Trophoblast cell (in vitro differentiated cells and primary cell): Measurements from ENCODE around the gene VPS51.

Experiments
- DNase-seq, 2 donors: peaks; one replicate each; pipeline ENCODE4 v3.0.0-alpha.2; 2016
- H2AFZ ChIP-seq: 2 replicates; pipeline ENCODE4 v1.6.1; 2013; ENCODE audit warnings: low read length, moderate library complexity, mild to moderate bottlenecking; ENCODE audit not compliant: insufficient read depth, poor library complexity
- H2AK5ac ChIP-seq: 2 replicates; pipeline ENCODE4 v1.6.1; 2013; ENCODE audit warnings: mild to moderate bottlenecking, low read length
- H2BK120ac ChIP-seq: 2 replicates; pipeline ENCODE4 v1.6.1; 2013; ENCODE audit warnings: low read length, mild to moderate bottlenecking, moderate library complexity; ENCODE audit not compliant: insufficient read depth, poor library complexity
- H2BK12ac ChIP-seq: 2 replicates; pipeline ENCODE4 v1.6.1; 2013; ENCODE audit warnings: mild to moderate bottlenecking, low read length, moderate library complexity
- H2BK5ac ChIP-seq: 2 replicates; pipeline ENCODE4 v1.6.1; 2013; ENCODE audit warnings: low read length, low read depth, moderate library complexity, mild to moderate bottlenecking; ENCODE audit not compliant: poor library complexity
- H3K14ac ChIP-seq: 2 replicates; pipeline ENCODE4 v1.6.1; 2013; ENCODE audit warnings: mild to moderate bottlenecking, low read length
- H3K18ac ChIP-seq: 2 replicates; pipeline ENCODE4 v1.6.1; 2013; ENCODE audit warnings: mild to moderate bottlenecking, low read length
- H3K23ac ChIP-seq: 2 replicates; pipeline ENCODE4 v1.6.1; 2013; ENCODE audit warnings: low read length
- H3K27ac ChIP-seq: 2 replicates; pipeline ENCODE4 v1.5.1; 2013; ENCODE audit warnings: low read depth, mild to moderate bottlenecking, inconsistent platforms, low read length, moderate library complexity
- H3K27me3 ChIP-seq: 2 replicates; pipeline ENCODE4 v1.6.1; 2013; ENCODE audit warnings: inconsistent platforms, mild to moderate bottlenecking, low read length, moderate library complexity; ENCODE audit not compliant: insufficient read depth
- H3K36me3 ChIP-seq, 2 experiments: 1 replicate in 1 of 2; 2 replicates in 1 of 2; pipeline ENCODE4 v1.6.1; 2013; ENCODE audit warnings: low read length in 2 of 2, mild to moderate bottlenecking in 2 of 2, moderate library complexity in 1 of 2; ENCODE audit not compliant: insufficient read depth in 2 of 2, control insufficient read depth in 1 of 2
- H3K4ac ChIP-seq: 2 replicates; pipeline ENCODE4 v1.6.1; 2013; ENCODE audit warnings: low read depth, mild to moderate bottlenecking, low read length, moderate library complexity
- H3K4me1 ChIP-seq, 2 experiments: 1 replicate in 1 of 2; 2 replicates in 1 of 2; pipeline ENCODE4 v1.6.1; 2013; ENCODE audit warnings: low read length in 2 of 2, mild to moderate bottlenecking in 2 of 2, moderate library complexity in 1 of 2; ENCODE audit not compliant: insufficient read depth in 2 of 2, control insufficient read depth in 1 of 2
- H3K4me2 ChIP-seq: 2 replicates; pipeline ENCODE4 v1.6.1; 2013; ENCODE audit warnings: inconsistent platforms, mild to moderate bottlenecking, low read length, moderate library complexity
- H3K4me3 ChIP-seq: 2 replicates; pipeline ENCODE4 v1.5.1; 2013; ENCODE audit warnings: mild to moderate bottlenecking, low read depth, low read length, inconsistent platforms
- H3K79me1 ChIP-seq: one replicate; pipeline ENCODE4 v1.6.1; 2013; ENCODE audit warnings: low read length
- H3K79me2 ChIP-seq: 2 replicates; pipeline ENCODE4 v1.6.1; 2013; ENCODE audit warnings: low read length, mild to moderate bottlenecking; ENCODE audit not compliant: control insufficient read depth, insufficient read depth, poor library complexity
- H3K9ac ChIP-seq: 2 replicates; pipeline ENCODE4 v1.6.1; 2013; ENCODE audit warnings: mild to moderate bottlenecking, low read length
- H3K9me3 ChIP-seq: 2 replicates; pipeline ENCODE4 v1.6.1; 2013; ENCODE audit warnings: low read depth, mild to moderate bottlenecking, control low read depth, inconsistent platforms, low read length; ENCODE audit not compliant: insufficient read depth
- H4K12ac ChIP-seq: 2 replicates; pipeline ENCODE4 v1.6.1; 2013; ENCODE audit warnings: low read depth, mild to moderate bottlenecking, low read length, moderate library complexity
- H4K8ac ChIP-seq: 2 replicates; pipeline ENCODE4 v1.6.1; 2013; ENCODE audit warnings: low read depth, mild to moderate bottlenecking, low read length, moderate library complexity
- H4K91ac ChIP-seq: one replicate; pipeline ENCODE4 v1.6.1; 2013; ENCODE audit warnings: low read depth, mild to moderate bottlenecking, low read length, moderate library complexity
- WGBS: extraction: QIAGEN DNeasy Blood & Tissue Kit; methylation state at CpG from one replicate; pipeline ENCODE4 v1.1.7; 2013; ENCODE audit warnings: missing lambda C conversion rate; ENCODE audit not compliant: insufficient read length, insufficient coverage; ENCODE audit errors: extremely low coverage; 5-methylcytosine and 5-hydroxymethylcytosine counted together

Gene VPS51

GRCh38 chr11:65072631-65072966, 23.4 kb upstream of the VPS51 start:
- Histone ChIP-seq H4K8ac (no peak overlapping the region), H2BK120ac (no peak overlapping the region), H3K4me2 (no peak overlapping the region), H3K4ac (no peak overlapping the region), H3K4me3 (no peak overlapping the region), H3K79me1 (no peaks in the 10 kb centered on the region), H3K27ac (no peak overlapping the region), H3K14ac (no peak overlapping the region), H3K36me3 (peaks cover 9 to 10% of the 10 kb centered on the region in 2 experiments), H3K79me2 (no peaks in the 10 kb centered on the region), H2AK5ac (no peak overlapping the region), H3K9ac (no peak overlapping the region), H3K9me3 (no peaks in the 10 kb centered on the region), H2BK5ac (no peak overlapping the region), H3K18ac (no peak overlapping the region), H3K4me1 (no peaks in the 10 kb centered on the region), H2BK12ac (no peak overlapping the region), H3K27me3 (no peaks in the 10 kb centered on the region), H2AFZ (no peak overlapping the region), H4K12ac (no peak overlapping the region), H4K91ac (no peak overlapping the region), H3K23ac (no peak overlapping the region)
- no peak for DNase-seq
- no CpG with 5 or more reads among the region's 1 CpG for WGBS

GRCh38 chr11:65077451-65077850, 18.6 kb upstream of the VPS51 start:
- Histone ChIP-seq H3K79me1 (no peaks in the 10 kb centered on the region), H3K23ac (no peak overlapping the region), H4K8ac (no peak overlapping the region), H3K4ac (no peak overlapping the region), H3K4me2 (no peak overlapping the region), H4K12ac (no peak overlapping the region), H2BK120ac (no peak overlapping the region), H3K9ac (no peak overlapping the region), H4K91ac (no peak overlapping the region), H3K27ac (no peak overlapping the region), H2AK5ac (no peak overlapping the region), H3K4me3 (no peak overlapping the region), H3K36me3 (peaks cover 32 to 41% of the 10 kb centered on the region in 2 experiments), H2AFZ (no peak overlapping the region), H2BK5ac (no peak overlapping the region), H3K27me3 (no peaks in the 10 kb centered on the region), H3K4me1 (no peaks in the 10 kb centered on the region), H3K79me2 (no peaks in the 10 kb centered on the region), H3K14ac (no peak overlapping the region), H2BK12ac (no peak overlapping the region), H3K9me3 (no peaks in the 10 kb centered on the region), H3K18ac (no peak overlapping the region)
- WGBS: no CpG with 5 or more reads among the region's 4 CpGs
- DNase-seq: no peak

- H3K9me3 ChIP-seq: no peaks in the 10 kb centered on the region
- H3K36me3 ChIP-seq: peaks cover 32 to 41% of the 10 kb centered on the region in 2 experiments
- H2AK5ac ChIP-seq: no peak overlapping the region
- H3K18ac ChIP-seq: no peak overlapping the region
- peak; percentile 6 to 71 for DNase-seq
- H3K14ac ChIP-seq: no peak overlapping the region
- H3K9ac ChIP-seq: no peak overlapping the region
- H3K4me2 ChIP-seq: no peak overlapping the region
- H2BK5ac ChIP-seq: no peak overlapping the region
- H4K8ac ChIP-seq: no peak overlapping the region
- no peaks in the 10 kb centered on the region for H3K27me3 ChIP-seq
- H3K4ac ChIP-seq: no peak overlapping the region
- no peak overlapping the region for H2BK120ac ChIP-seq
- no CpG with 5 or more reads among the region's 3 CpGs for WGBS
- no peak overlapping the region for H3K23ac ChIP-seq
- no peaks in the 10 kb centered on the region for H3K79me1 ChIP-seq
- peaks cover 1 to 2% of the 10 kb centered on the region in 2 experiments for H3K4me1 ChIP-seq
- H2BK12ac ChIP-seq: no peak overlapping the region
- H4K91ac ChIP-seq: no peak overlapping the region
- H4K12ac ChIP-seq: no peak overlapping the region
- no peak overlapping the region for H3K27ac ChIP-seq
- H2AFZ ChIP-seq: no peak overlapping the region
- H3K79me2 ChIP-seq: peaks cover 2% of the 10 kb centered on the region
- H3K4me3 ChIP-seq: no peak overlapping the region
These were observed 17.9 kb upstream of the VPS51 start for GRCh38 chr11:65078151-65078550.

- no peaks in the 10 kb centered on the region for H3K27me3 ChIP-seq
These were observed 17.1 kb upstream of the VPS51 start for GRCh38 chr11:65078786-65079342.

More at GRCh38 chr11:65078786-65079342, 17.1 kb upstream of the VPS51 start:
- H3K23ac ChIP-seq: no peak overlapping the region
- peaks cover 32 to 41% of the 10 kb centered on the region in 2 experiments for H3K36me3 ChIP-seq
- H3K27ac ChIP-seq: no peak overlapping the region
- no peak overlapping the region for H2BK120ac ChIP-seq
- no peak overlapping the region for H2AK5ac ChIP-seq
- no peak overlapping the region for H3K18ac ChIP-seq
- H2AFZ ChIP-seq: no peak overlapping the region
- no peak overlapping the region for H3K9ac ChIP-seq
- no peak overlapping the region for H3K4me3 ChIP-seq
- no peak overlapping the region for H3K4ac ChIP-seq
- no peaks in the 10 kb centered on the region for H3K9me3 ChIP-seq
- no peak for DNase-seq
- no peak overlapping the region for H3K14ac ChIP-seq
- H3K79me2 ChIP-seq: peaks cover 8% of the 10 kb centered on the region
- H4K91ac ChIP-seq: no peak overlapping the region
- no CpG with 5 or more reads among the region's 9 CpGs for WGBS
- H3K4me2 ChIP-seq: no peak overlapping the region
- H3K4me1 ChIP-seq: peaks cover 4 to 5% of the 10 kb centered on the region in 2 experiments
- no peak overlapping the region for H2BK5ac ChIP-seq
- no peak overlapping the region for H4K12ac ChIP-seq
- H4K8ac ChIP-seq: no peak overlapping the region
- no peak overlapping the region for H2BK12ac ChIP-seq
- H3K79me1 ChIP-seq: peaks cover 2% of the 10 kb centered on the region
